ENCODE results near the gene C4orf36. TPM values are rescaled to one million over a fixed set of nuclear protein-coding genes. Genes with fewer than 3 reads are reported as not detected.

The C4orf36 gene
- total RNA-seq, 2 donors from 2014 or later, result not detected

- H3K4me1 ChIP-seq (ENCODE audit: control insufficient read depth in 1 of 2, low read depth in 2 of 2), result no peaks in the 10 kb centered on the region
- no peak for ATAC-seq (ENCODE audit: insufficient number of reproducible peaks, low FRiP score, low read depth)
- no peak for TF ChIP-seq CTCF (IDR thresholded peaks at IDR 0.05)
Measured at GRCh38 chr4:86834901-86835300, 57.3 kb downstream of the C4orf36 start.

GRCh38 chr4:86833615-86834014 is 58.6 kb downstream of the C4orf36 start:
- Histone ChIP-seq H3K9me3 (no peaks in the 10 kb centered on the region), H3K4me3 (no peak overlapping the region), H3K27ac (no peak overlapping the region), H3K27me3 (replicated peaks; ENCODE audit: insufficient read depth) (no peaks in the 10 kb centered on the region), H3K4me1 (ENCODE audit: control insufficient read depth in 1 of 2, low read depth in 2 of 2) (no peaks in the 10 kb centered on the region), H3K36me3 (no peaks in the 10 kb centered on the region)
- no peak for TF ChIP-seq CTCF (IDR thresholded peaks at IDR 0.05)
- no peak for DNase-seq (ENCODE audit: low spot score)
- ATAC-seq (ENCODE audit: insufficient number of reproducible peaks, low FRiP score, low read depth), result no peak

More at GRCh38 chr4:86834901-86835300, 57.3 kb downstream of the C4orf36 start:
- no peak overlapping the region for H3K4me3 ChIP-seq
- no peak overlapping the region for H3K27ac ChIP-seq
- no peak for DNase-seq (ENCODE audit: low spot score)
- no peaks in the 10 kb centered on the region for H3K36me3 ChIP-seq
- H3K27me3 ChIP-seq (replicated peaks; ENCODE audit: insufficient read depth), result no peaks in the 10 kb centered on the region
- no peaks in the 10 kb centered on the region for H3K9me3 ChIP-seq

GRCh38 chr4:86831262-86832130 is 60.7 kb downstream of the C4orf36 start:
- H3K4me3 ChIP-seq, result no peak overlapping the region
- no peaks in the 10 kb centered on the region for H3K4me1 ChIP-seq (ENCODE audit: control insufficient read depth in 1 of 2, low read depth in 2 of 2)
- H3K27me3 ChIP-seq (replicated peaks; ENCODE audit: insufficient read depth), result no peaks in the 10 kb centered on the region
- no peaks in the 10 kb centered on the region for H3K9me3 ChIP-seq
- DNase-seq (ENCODE audit: low spot score) (no peak), ATAC-seq (ENCODE audit: insufficient number of reproducible peaks, low FRiP score, low read depth) (no peak)
- TF ChIP-seq CTCF (IDR thresholded peaks at IDR 0.05), result no peak
- no peaks in the 10 kb centered on the region for H3K36me3 ChIP-seq
- no peak overlapping the region for H3K27ac ChIP-seq

Other genes with a start within 250 kb of the C4orf36 start
- 10 to 100 TPM in 1 of 2 donors, 1 to 10 TPM in 1; 4.2 to 12.0 TPM for gene SLC10A6, start 43.0 kb downstream of the C4orf36 start, total RNA-seq
- 10 to 100 TPM; 51.9 to 93.2 TPM for gene AFF1, start 42.6 kb upstream of the C4orf36 start, total RNA-seq